Epithelial cell of esophagus (primary cell): Measurements from ENCODE around the gene PDZRN3.

ENCODE experiments used
- DNase-seq: peaks from one replicate; pipeline ENCODE4 v3.0.0; 2010; ENCODE audit warnings: low read depth
- H3K4me3 ChIP-seq: 2 replicates; pipeline ENCODE4 v1.5.1; 2011; ENCODE audit warnings: mild to moderate bottlenecking, low read length, control low read depth
- CTCF ChIP-seq: IDR thresholded peaks from 2 replicates; pipeline ENCODE4 v1.5.1; 2011; ENCODE audit warnings: low read depth, mild to moderate bottlenecking, low read length, control low read depth, inconsistent platforms; ENCODE audit not compliant: insufficient read depth; ENCODE audit errors: missing control alignments

The PDZRN3 gene

GRCh38 chr3:73624821-73625665, at the start of gene PDZRN3:
PDZRN3 (minus strand) TSS chr3:73624941.
- no peak for TF ChIP-seq CTCF
- peak; percentile 64 for DNase-seq
- H3K4me3 ChIP-seq = peak within 1 kb of the TSS; percentile 48

GRCh38 chr3:73674280-73674679, 49.5 kb upstream of the PDZRN3 start:
- TF ChIP-seq CTCF = no peak
- DNase-seq = peak; percentile 72
- no peak overlapping the region for H3K4me3 ChIP-seq

- no peak for DNase-seq
- no peak for TF ChIP-seq CTCF
- H3K4me3 ChIP-seq = no peak overlapping the region
Observed at GRCh38 chr3:73669260-73669659, 44.5 kb upstream of the PDZRN3 start.

- no peak overlapping the region for H3K4me3 ChIP-seq
- no peak for DNase-seq
- no peak for TF ChIP-seq CTCF
Observed at GRCh38 chr3:73668391-73668790, 43.6 kb upstream of the PDZRN3 start.

- DNase-seq = no peak
- no peak for TF ChIP-seq CTCF
- no peak overlapping the region for H3K4me3 ChIP-seq
Observed at GRCh38 chr3:73667889-73668288, 43.1 kb upstream of the PDZRN3 start.

GRCh38 chr3:73665286-73665685, 40.5 kb upstream of the PDZRN3 start:
- TF ChIP-seq CTCF = no peak
- no peak for DNase-seq
- no peak overlapping the region for H3K4me3 ChIP-seq

GRCh38 chr3:73664389-73664788, 39.6 kb upstream of the PDZRN3 start:
- no peak for DNase-seq
- no peak for TF ChIP-seq CTCF
- H3K4me3 ChIP-seq = no peak overlapping the region
